Mesenchymal stem cell (in vitro differentiated cells and primary cell): ENCODE results near the gene SLC31A1.

Source experiments
- DNase-seq: peaks from one replicate; pipeline ENCODE4 v3.0.0-alpha.2; 2013
- H2AFZ ChIP-seq: one replicate; pipeline ENCODE4 v1.6.1; 2013; ENCODE audit warnings: low read depth, mild to moderate bottlenecking, control low read depth, inconsistent platforms, low read length, moderate library complexity
- H2AK5ac ChIP-seq: 2 replicates; pipeline ENCODE4 v1.6.1; 2013; ENCODE audit warnings: low read length, moderate library complexity, mild to moderate bottlenecking, inconsistent platforms; ENCODE audit not compliant: severe bottlenecking
- H2BK120ac ChIP-seq: one replicate; pipeline ENCODE4 v1.6.1; 2013; ENCODE audit warnings: low read depth, mild to moderate bottlenecking, inconsistent platforms, low read length, moderate library complexity
- H2BK12ac ChIP-seq, 2 experiments: one replicate each; pipeline ENCODE4 v1.6.1; 2013; ENCODE audit warnings: inconsistent platforms in 2 of 2, low read length in 2 of 2, mild to moderate bottlenecking in 2 of 2, moderate library complexity in 2 of 2, control low read depth in 1 of 2
- H2BK15ac ChIP-seq: one replicate; pipeline ENCODE4 v1.6.1; 2013; ENCODE audit warnings: mild to moderate bottlenecking, low read depth, inconsistent platforms; ENCODE audit not compliant: poor library complexity, severe bottlenecking
- H2BK5ac ChIP-seq: 2 replicates; pipeline ENCODE4 v1.6.1; 2013; ENCODE audit warnings: low read depth, mild to moderate bottlenecking, low read length, control low read depth, inconsistent platforms; ENCODE audit not compliant: poor library complexity, severe bottlenecking
- H3K14ac ChIP-seq, 2 experiments: one replicate each; pipeline ENCODE4 v1.6.1; 2013; ENCODE audit warnings: inconsistent platforms in 2 of 2, low read length in 2 of 2, control low read depth in 1 of 2, mild to moderate bottlenecking in 1 of 2, moderate library complexity in 1 of 2
- H3K18ac ChIP-seq, 2 experiments: one replicate each; pipeline ENCODE4 v1.6.1; 2013; ENCODE audit warnings: inconsistent platforms in 2 of 2, low read length in 2 of 2, control low read depth in 1 of 2, low read depth in 1 of 2, mild to moderate bottlenecking in 1 of 2
- H3K23ac ChIP-seq, 2 experiments: one replicate each; pipeline ENCODE4 v1.6.1; 2013; ENCODE audit warnings: inconsistent platforms in 2 of 2, low read length in 2 of 2, mild to moderate bottlenecking in 2 of 2, moderate library complexity in 2 of 2, control low read depth in 1 of 2
- H3K27ac ChIP-seq: 2 replicates; pipeline ENCODE4 v1.5.1; 2013; ENCODE audit warnings: mild to moderate bottlenecking, moderate library complexity, low read length, control low read depth, inconsistent platforms; ENCODE audit not compliant: poor library complexity, severe bottlenecking
- H3K27me3 ChIP-seq, 2 experiments: 2 replicates each; pipeline versions ENCODE4 v1.6.1 to v1.7.0; 2013; ENCODE audit warnings: low read length in 2 of 2, mild to moderate bottlenecking in 2 of 2, moderate library complexity in 2 of 2, control low read depth in 1 of 2, inconsistent platforms in 1 of 2; ENCODE audit not compliant: control insufficient read depth in 1 of 2, insufficient read depth in 1 of 2
- H3K36me3 ChIP-seq, 2 experiments: 2 replicates each; pipeline versions ENCODE4 v1.6.1 to v1.7.0; 2013; ENCODE audit warnings: low read length in 2 of 2, control low read depth in 1 of 2, inconsistent platforms in 1 of 2, low read depth in 1 of 2, mild to moderate bottlenecking in 1 of 2; ENCODE audit not compliant: insufficient read depth in 2 of 2, control insufficient read depth in 1 of 2
- H3K4ac ChIP-seq, 2 experiments: one replicate each; pipeline ENCODE4 v1.6.1; 2013; ENCODE audit warnings: inconsistent platforms in 2 of 2, low read length in 2 of 2, mild to moderate bottlenecking in 2 of 2, moderate library complexity in 2 of 2, control low read depth in 1 of 2, low read depth in 1 of 2
- H3K4me1 ChIP-seq: 2 replicates; pipeline ENCODE4 v1.6.1; 2013; ENCODE audit warnings: low read depth, low read length, control low read depth; ENCODE audit not compliant: control insufficient read depth, insufficient read depth
- H3K4me2 ChIP-seq: 2 replicates; pipeline ENCODE4 v1.6.1; 2013; ENCODE audit warnings: low read length, mild to moderate bottlenecking, inconsistent platforms; ENCODE audit not compliant: poor library complexity, severe bottlenecking
- H3K4me3 ChIP-seq, 2 experiments: 2 replicates each; pipeline versions ENCODE4 v1.5.1 to v1.7.0; 2013; ENCODE audit warnings: low read length in 2 of 2, mild to moderate bottlenecking in 2 of 2, control low read depth in 1 of 2, low read depth in 1 of 2; ENCODE audit not compliant: insufficient read depth in 1 of 2
- H3K79me1 ChIP-seq: replicated peaks from 2 replicates; pipeline ENCODE4 v1.6.1; 2013; ENCODE audit warnings: mild to moderate bottlenecking, control low read depth, low read length, inconsistent platforms; ENCODE audit not compliant: poor library complexity, severe bottlenecking
- H3K9ac ChIP-seq: 2 replicates; pipeline ENCODE4 v1.7.0; 2013; ENCODE audit warnings: mild to moderate bottlenecking, low read length, moderate library complexity
- H3K9me3 ChIP-seq: 2 replicates; pipeline ENCODE4 v1.7.0; 2013; ENCODE audit warnings: mild to moderate bottlenecking, low read length; ENCODE audit not compliant: control insufficient read depth
- H4K8ac ChIP-seq: one replicate; pipeline ENCODE4 v1.6.1; 2013; ENCODE audit warnings: inconsistent platforms, mild to moderate bottlenecking, low read length, moderate library complexity
- H4K91ac ChIP-seq: one replicate; pipeline ENCODE4 v1.6.1; 2013; ENCODE audit warnings: mild to moderate bottlenecking, low read length, inconsistent platforms
- WGBS: methylation state at CpG from one replicate; pipeline ENCODE4 v1.1.7; 2013; ENCODE audit warnings: mixed read lengths; 5-methylcytosine and 5-hydroxymethylcytosine counted together

The SLC31A1 gene

GRCh38 chr9:113313261-113313660 is 91.9 kb downstream of the SLC31A1 start:
- DNase-seq = no peak
- Histone ChIP-seq H3K27ac (no peak overlapping the region), H3K27me3 (no peaks in the 10 kb centered on the region), H2BK120ac (no peak overlapping the region), H3K79me1 (no peaks in the 10 kb centered on the region), H2AK5ac (no peak overlapping the region), H2BK15ac (no peak overlapping the region), H2AFZ (no peak overlapping the region), H3K14ac (no peak overlapping the region), H4K8ac (no peak overlapping the region), H3K4me1 (no peaks in the 10 kb centered on the region), H3K9me3 (no peaks in the 10 kb centered on the region), H3K36me3 (peaks cover 0 to 18% of the 10 kb centered on the region in 2 experiments), H3K4ac (no peak overlapping the region), H3K18ac (no peak overlapping the region), H2BK12ac (no peak overlapping the region), H3K4me2 (no peak overlapping the region), H2BK5ac (no peak overlapping the region), H3K4me3 (no peak overlapping the region), H3K9ac (no peak overlapping the region), H4K91ac (no peak overlapping the region), H3K23ac (no peak overlapping the region)
- WGBS = 73% methylated on average over 5 of the region's 5 CpGs
